Measurements from ENCODE around the gene CCND3. TPM values are rescaled to one million over a fixed set of nuclear protein-coding genes. Genes with fewer than 3 reads are reported as not detected.
A peak's percentile ranks its signal among the peaks of the same experiment; 100 is the strongest.

CCND3 gene
- total and polyA plus RNA-seq, 2 of the 13 experiments (the other 11 are each of a cell fraction or from before 2014, with no cell fraction given): 4.3 to 7.2 TPM

DNA sequence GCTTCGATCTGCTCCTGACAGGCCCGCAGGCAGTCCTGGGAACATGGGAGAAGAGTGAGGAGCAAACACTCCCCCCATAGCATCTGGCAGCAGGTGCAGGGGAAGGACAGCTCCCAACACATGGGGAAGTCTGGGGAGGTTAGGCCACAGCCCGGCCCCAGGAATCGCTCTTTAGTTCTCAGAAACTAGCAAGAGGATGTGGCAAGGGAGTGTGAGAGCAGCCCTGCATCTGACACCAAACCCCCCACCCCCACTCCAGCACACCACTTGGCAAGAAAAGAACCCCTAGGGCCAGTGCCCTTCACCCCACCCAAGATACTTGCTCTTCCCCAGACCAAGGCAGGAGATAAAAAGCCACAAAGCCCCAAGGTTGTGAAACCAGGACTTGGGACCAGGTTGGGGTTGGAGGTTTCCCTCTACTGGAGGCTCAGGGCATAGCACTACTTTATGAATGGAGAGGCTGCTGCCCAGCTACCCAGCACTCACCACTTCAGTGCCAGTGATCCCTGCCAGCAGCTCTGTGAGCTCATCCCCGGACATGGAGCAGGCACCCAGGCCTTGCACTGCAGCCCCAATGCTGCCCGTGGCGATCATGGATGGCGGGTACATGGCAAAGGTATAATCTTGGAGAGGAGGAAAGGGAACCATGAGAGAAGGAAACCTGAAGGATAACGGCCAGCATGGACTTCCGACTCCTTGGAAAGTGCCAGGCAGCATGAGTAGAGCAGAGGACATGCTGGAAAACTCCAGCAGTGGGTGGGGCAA, 5.4 kb downstream of the CCND3 start (continued):
- TF ChIP-seq KLF15 (CRISPR knock-in tag; IDR thresholded peaks at IDR 0.05; ENCODE audit: borderline replicate concordance) (no peak), FOXM1 (CRISPR knock-in tag; IDR thresholded peaks at IDR 0.05) (no peak), MEIS2 (CRISPR knock-in tag; IDR thresholded peaks at IDR 0.05) (0 out of 2 replicates have a peak, but pooled peaks have one; percentile 18), E2F5 (CRISPR knock-in tag; conservative IDR thresholded peaks at IDR 0.05) (no peak), DNMT3B (CRISPR knock-in tag; conservative IDR thresholded peaks at IDR 0.05) (no peak), HOXA3 (CRISPR knock-in tag; IDR thresholded peaks at IDR 0.05) (no peak; the same call in 1 of the 2 replicates), ZNF773 (CRISPR knock-in tag; IDR thresholded peaks at IDR 0.05; ENCODE audit: borderline replicate concordance) (no peak), EZH2 (conservative IDR thresholded peaks at IDR 0.05; ENCODE audit: low read depth, low read length) (no peak), ZNF10 (CRISPR knock-in tag; IDR thresholded peaks at IDR 0.05; ENCODE audit: borderline replicate concordance, low read depth) (no peak), ZNF138 (CRISPR knock-in tag; IDR thresholded peaks at IDR 0.05; ENCODE audit: low read depth) (no peak), ZKSCAN1 (IDR thresholded peaks at IDR 0.05; ENCODE audit: low read length) (no peak), ZBTB1 (CRISPR knock-in tag; IDR thresholded peaks at IDR 0.05; ENCODE audit: borderline replicate concordance) (no peak), SPEN (CRISPR knock-in tag; IDR thresholded peaks at IDR 0.05; ENCODE audit: low read depth) (no peak), KDM4B (CRISPR knock-in tag; IDR thresholded peaks at IDR 0.05) (no peak), ZBTB10 (CRISPR knock-in tag; IDR thresholded peaks at IDR 0.05; ENCODE audit: borderline replicate concordance) (no peak), ZNF12 (CRISPR knock-in tag; IDR thresholded peaks at IDR 0.05) (no peak), MIER2 (CRISPR knock-in tag; IDR thresholded peaks at IDR 0.05) (no peak), SP5 (CRISPR knock-in tag; IDR thresholded peaks at IDR 0.05; ENCODE audit: borderline replicate concordance, low read depth) (no peak), ZNF354B (CRISPR knock-in tag; IDR thresholded peaks at IDR 0.05) (no peak), ZNF234 (CRISPR knock-in tag; conservative IDR thresholded peaks at IDR 0.05) (no peak), NFKB2 (CRISPR knock-in tag; IDR thresholded peaks at IDR 0.05; ENCODE audit: borderline replicate concordance) (no peak), ZNF570 (CRISPR knock-in tag; IDR thresholded peaks at IDR 0.05; ENCODE audit: borderline replicate concordance) (no peak), KAT7 (CRISPR knock-in tag; IDR thresholded peaks at IDR 0.05; ENCODE audit: borderline replicate concordance) (no peak), ZNF83 (CRISPR knock-in tag; IDR thresholded peaks at IDR 0.05; ENCODE audit: borderline replicate concordance) (no peak)
